ENCODE data around the gene CXCL8. TPM values are rescaled to one million over a fixed set of nuclear protein-coding genes. Genes with fewer than 3 reads are reported as not detected.
"Not testable (repeated sequence)": the region's sequence is repeated elsewhere in the genome, so short reads cannot be mapped to it uniquely, and the experiment has no call there.

Gene CXCL8
- total and polyA plus RNA-seq, 12 donors = 0.28 to 3.4 (median 1.7) TPM

DNA sequence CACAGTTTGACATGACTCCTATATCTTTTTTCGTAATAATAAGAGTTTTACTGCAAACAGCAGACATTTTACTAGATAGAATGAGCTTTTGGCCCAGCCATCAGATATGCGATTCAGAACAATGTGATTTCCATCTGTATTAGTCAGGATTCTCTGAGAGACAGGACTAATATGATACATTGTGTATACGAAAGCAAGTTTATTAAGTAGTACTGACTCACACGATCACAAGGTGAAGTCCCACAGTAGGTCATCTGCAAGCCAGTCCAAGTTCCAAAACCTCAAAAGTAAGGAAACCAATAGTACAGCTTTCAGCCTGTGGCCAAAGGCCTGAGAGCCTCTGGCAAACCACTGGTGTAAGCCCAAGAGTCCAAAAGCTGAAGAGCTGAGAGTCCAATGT, 24.1 kb downstream of the CXCL8 start:
- H3K4me1 ChIP-seq (replicated peaks in 1 of 2) = no peaks in the 10 kb centered on the region
- no peak overlapping the region for H3K4me3 ChIP-seq
- TF ChIP-seq, protein P1, sequence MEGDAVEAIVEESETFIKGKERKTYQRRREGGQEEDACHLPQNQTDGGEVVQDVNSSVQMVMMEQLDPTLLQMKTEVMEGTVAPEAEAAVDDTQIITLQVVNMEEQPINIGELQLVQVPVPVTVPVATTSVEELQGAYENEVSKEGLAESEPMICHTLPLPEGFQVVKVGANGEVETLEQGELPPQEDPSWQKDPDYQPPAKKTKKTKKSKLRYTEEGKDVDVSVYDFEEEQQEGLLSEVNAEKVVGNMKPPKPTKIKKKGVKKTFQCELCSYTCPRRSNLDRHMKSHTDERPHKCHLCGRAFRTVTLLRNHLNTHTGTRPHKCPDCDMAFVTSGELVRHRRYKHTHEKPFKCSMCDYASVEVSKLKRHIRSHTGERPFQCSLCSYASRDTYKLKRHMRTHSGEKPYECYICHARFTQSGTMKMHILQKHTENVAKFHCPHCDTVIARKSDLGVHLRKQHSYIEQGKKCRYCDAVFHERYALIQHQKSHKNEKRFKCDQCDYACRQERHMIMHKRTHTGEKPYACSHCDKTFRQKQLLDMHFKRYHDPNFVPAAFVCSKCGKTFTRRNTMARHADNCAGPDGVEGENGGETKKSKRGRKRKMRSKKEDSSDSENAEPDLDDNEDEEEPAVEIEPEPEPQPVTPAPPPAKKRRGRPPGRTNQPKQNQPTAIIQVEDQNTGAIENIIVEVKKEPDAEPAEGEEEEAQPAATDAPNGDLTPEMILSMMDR (IDR thresholded peaks at IDR 0.05) = no peak
- no peak for TF ChIP-seq POLR2A (IDR thresholded peaks at IDR 0.05)
- H3K9me3 ChIP-seq (replicated peaks in 1 of 3) = no peaks in the 10 kb centered on the region
- intact Hi-C loops (cut with DNase I) = no loop called here
- H3K27me3 ChIP-seq = no peaks in the 10 kb centered on the region
- H3K36me3 ChIP-seq (replicated peaks in 1 of 2) = no peaks in the 10 kb centered on the region
- H3K27ac ChIP-seq = no peak overlapping the region
- 74 to 81% (median 78%) methylated on average over 4 of the region's 4 CpGs for WGBS, 4 donors
- DNase-seq = no peak

DNA sequence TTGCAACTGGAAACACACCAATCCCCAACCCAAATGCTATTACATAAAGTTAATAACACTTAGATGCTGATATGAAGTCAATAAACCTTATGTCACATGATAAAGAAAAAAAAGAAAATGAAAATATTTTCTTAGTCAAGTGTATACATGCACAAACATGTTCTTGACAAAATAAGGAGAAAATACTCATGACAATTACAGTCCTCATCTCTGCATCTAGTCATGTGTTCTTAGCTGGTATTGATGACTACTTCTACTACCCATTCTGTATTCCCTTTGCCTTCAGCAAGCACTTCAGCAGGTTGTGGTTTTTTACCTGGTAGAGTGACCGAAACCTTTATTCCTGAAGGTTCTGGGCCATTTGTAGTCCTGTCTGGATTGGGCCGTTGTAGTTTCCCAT, 24.9 kb downstream of the CXCL8 start:
- Histone ChIP-seq H3K36me3 (replicated peaks in 1 of 2) (no peaks in the 10 kb centered on the region), H3K27me3 (no peaks in the 10 kb centered on the region), H3K4me3 (no peak overlapping the region), H3K27ac (no peak overlapping the region), H3K9me3 (replicated peaks in 1 of 3) (no peaks in the 10 kb centered on the region), H3K4me1 (replicated peaks in 1 of 2) (no peaks in the 10 kb centered on the region)
- TF ChIP-seq, protein P1 (IDR thresholded peaks at IDR 0.05) = no peak
- no peak for TF ChIP-seq POLR2A (IDR thresholded peaks at IDR 0.05)
- intact Hi-C loops (cut with DNase I) = no loop called here
- DNase-seq = no peak
- 70 to 84% (median 74%) methylated on average over 2 of the region's 2 CpGs for WGBS, 4 donors

DNA sequence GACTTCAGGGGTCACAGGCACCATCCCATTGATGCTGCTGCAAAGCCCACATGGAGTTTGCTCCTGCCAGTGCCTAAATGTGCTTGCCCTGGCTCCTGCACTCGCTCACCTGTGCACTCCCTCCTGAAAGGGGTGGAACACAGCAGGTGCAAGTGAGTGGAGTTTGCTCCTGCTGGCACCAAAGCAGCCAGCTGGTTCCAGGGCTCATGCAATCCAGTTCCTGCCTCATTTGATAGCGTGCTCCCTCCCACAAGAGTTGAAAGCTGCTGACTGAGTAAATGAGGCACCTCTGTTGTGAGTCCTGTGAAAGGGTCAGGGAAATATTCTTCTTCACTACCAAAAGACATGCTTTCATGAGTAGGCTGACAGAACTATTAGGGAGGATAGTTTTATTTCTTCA, 30.5 kb downstream of the CXCL8 start:
- Histone ChIP-seq H3K4me1 (replicated peaks in 1 of 2) (peaks cover 3 to 4% of the 10 kb centered on the region in 2 donors), H3K9me3 (replicated peaks in 1 of 3) (no peaks in the 10 kb centered on the region), H3K27me3 (no peaks in the 10 kb centered on the region), H3K27ac (no peak overlapping the region), H3K36me3 (replicated peaks in 1 of 2) (no peaks in the 10 kb centered on the region), H3K4me3 (no peak overlapping the region)
- WGBS, 4 donors = 71 to 86% (median 79%) methylated on average over 2 of the region's 2 CpGs
- intact Hi-C loops (cut with DNase I) = no loop called here
- TF ChIP-seq, protein P1 (IDR thresholded peaks at IDR 0.05) = no peak
- TF ChIP-seq POLR2A (IDR thresholded peaks at IDR 0.05) = no peak
- no peak for DNase-seq

DNA sequence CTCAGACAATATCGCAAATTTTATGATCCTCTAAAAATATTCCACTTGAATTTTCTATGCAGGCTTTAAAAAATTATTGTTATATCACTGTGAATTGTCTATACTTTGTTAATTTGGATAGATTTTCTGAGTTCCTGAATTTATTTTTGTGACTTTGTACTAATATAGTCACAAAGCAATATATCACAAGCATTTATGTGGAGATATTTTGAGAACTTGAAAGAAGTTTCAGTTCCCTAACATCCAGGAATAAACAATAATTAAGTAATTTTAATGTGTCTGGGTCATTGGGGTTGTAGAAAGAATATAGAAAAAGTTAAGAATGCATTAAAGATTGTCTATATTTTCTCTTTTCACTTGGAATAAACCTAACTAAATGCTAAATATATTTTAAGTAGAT, 32.0 kb downstream of the CXCL8 start:
- no peaks in the 10 kb centered on the region for H3K9me3 ChIP-seq (replicated peaks in 1 of 3)
- TF ChIP-seq, protein P1 (IDR thresholded peaks at IDR 0.05) = no peak
- TF ChIP-seq POLR2A (IDR thresholded peaks at IDR 0.05) = no peak
- 87 to 100% (median 95%) methylated on average over 1 of the region's 1 CpG for WGBS, 4 donors
- no peaks in the 10 kb centered on the region for H3K27me3 ChIP-seq
- no peaks in the 10 kb centered on the region for H3K36me3 ChIP-seq (replicated peaks in 1 of 2)
- DNase-seq = no peak
- no peak overlapping the region for H3K4me3 ChIP-seq
- intact Hi-C loops (cut with DNase I) = no loop called here
- peaks cover 6 to 7% of the 10 kb centered on the region in 2 donors for H3K4me1 ChIP-seq (replicated peaks in 1 of 2)
- H3K27ac ChIP-seq = no peak overlapping the region

- H3K4me1 ChIP-seq (replicated peaks in 1 of 2); H3K27ac ChIP-seq; intact Hi-C loops (cut with DNase I); DNase-seq; H3K27me3 ChIP-seq; H3K9me3 ChIP-seq (replicated peaks in 1 of 3); H3K4me3 ChIP-seq; H3K36me3 ChIP-seq (replicated peaks in 1 of 2): not testable (repeated sequence)
- 94 to 99% (median 98%) methylated on average over 4 of the region's 4 CpGs for WGBS, 4 donors
Observed at GRCh38 chr4:73774406-73774805, 34.0 kb downstream of the CXCL8 start.
